Ovary (tissue), 3 donors: ENCODE results near the gene NFKBIE.

Source experiments
- CTCF ChIP-seq, 3 donors: fragments of 450-650 bp in 2 of 3; fragments of 200-600 bp in 1 of 3; IDR thresholded peaks; one replicate each; pipeline versions ENCODE4 v1.5.1 to v1.8.0; 2016 to 2022; ENCODE audit warnings: antibody characterized with exemption in 3 of 3, mild to moderate bottlenecking in 1 of 3
- EP300 ChIP-seq: sonication (generic); formaldehyde crosslinking; IDR thresholded peaks from one replicate; pipeline ENCODE4 v1.6.1; 2017; ENCODE audit warnings: antibody characterized with exemption
- donor health status: DM: no; HTN: no; CAD: no.

- no peak for TF ChIP-seq CTCF (IDR thresholded peaks at IDR 0.05)
- no peak for TF ChIP-seq EP300
Observed at GRCh38 chr6:44264154-44265006, 971 bp downstream of the NFKBIE start.
